Glomerular visceral epithelial cell (primary cell): ENCODE results near the gene PTPRN2.
"Not testable (repeated sequence)": the region's sequence is repeated elsewhere in the genome, so short reads cannot be mapped to it uniquely, and the experiment has no call there.

ENCODE experiments used
- DNase-seq: peaks from one replicate; pipeline ENCODE4 v3.0.0-alpha.2; 2016; ENCODE audit errors: extremely low spot score

Gene PTPRN2

DNA sequence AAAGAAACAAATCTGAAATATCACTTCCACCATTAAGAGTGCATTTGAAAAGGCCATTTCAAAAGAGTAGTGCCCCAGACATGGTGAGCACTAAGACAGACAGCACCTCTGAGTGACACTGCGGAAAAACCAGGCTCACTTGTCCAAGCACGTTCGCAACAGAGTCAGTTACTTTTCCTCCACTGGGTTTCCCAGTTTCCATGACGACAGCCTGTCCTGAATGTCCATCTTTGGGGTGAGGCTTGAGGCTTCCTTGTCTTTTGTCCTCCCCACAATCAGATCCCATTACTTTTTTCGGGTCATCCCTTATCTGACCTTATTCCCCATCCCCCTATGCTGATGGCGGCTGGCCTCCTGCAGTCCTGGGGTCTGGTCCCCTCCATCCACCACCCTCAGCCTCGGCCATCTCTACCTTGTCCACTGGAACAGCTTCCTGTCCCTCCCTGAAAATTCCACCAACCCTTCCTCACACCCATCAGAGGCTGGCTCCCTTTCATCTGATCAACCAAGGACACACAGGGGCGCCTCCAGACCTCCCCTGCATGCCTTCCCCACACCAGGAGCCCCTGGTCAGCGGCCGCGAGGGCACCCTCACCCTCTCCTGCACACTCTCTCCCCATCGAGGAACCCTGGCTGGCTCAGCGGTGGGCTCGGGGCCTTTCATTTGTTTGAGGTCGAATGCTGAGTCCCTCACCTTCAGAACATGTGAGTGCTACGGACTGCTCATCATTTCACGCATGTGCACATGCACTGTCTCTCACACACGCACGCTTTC is 887.2 kb downstream of the PTPRN2 start:
- no peak for DNase-seq

DNA sequence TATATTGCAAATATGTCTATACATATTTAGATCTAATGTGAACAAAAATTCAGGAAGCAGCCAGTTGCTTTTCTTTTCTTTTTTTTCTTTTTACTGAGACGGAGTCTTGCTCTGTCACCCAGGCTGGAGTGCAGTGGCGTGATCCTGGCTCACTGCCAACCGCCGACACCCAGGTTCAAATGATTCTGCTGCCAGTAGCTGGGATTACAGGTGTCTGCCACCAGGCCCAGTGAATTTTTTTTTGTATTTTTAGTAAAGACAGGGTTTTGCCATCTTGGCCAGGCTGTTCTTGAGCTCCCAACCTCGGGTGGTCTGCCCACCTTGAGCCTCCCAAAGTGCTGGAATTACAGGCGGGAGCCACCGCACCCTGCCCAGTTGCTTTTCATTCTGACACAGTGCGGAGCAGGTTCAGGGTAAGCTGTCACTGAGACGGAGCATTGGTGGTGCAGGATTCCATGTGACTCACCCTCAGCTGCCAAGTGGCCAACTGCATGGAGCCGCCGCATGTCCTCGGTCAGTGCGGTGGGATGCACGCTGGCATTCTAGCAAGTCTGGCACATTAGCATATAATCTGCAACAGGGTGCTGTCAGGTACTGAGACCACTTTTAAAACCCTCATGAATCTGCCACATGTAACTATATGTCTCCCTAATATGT is 888.1 kb downstream of the PTPRN2 start:
- DNase-seq, result no peak

DNA sequence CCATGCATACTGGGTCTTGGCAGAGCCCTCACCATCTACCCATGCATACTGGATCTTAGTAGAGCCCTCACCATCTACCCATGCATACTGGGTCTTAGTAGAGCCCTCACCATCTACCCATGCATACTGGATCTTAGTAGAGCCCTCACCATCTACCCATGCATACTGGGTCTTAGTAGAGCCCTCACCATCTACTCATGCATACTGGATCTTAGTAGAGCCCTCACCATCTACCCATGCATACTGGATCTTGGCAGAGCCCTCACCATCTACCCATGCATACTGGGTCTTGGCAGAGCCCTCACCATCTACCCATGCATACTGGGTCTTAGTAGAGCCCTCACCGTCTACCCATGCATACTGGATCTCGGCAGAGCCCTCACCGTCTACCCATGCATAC is 890.3 kb downstream of the PTPRN2 start:
- DNase-seq, result not testable (repeated sequence)

DNA sequence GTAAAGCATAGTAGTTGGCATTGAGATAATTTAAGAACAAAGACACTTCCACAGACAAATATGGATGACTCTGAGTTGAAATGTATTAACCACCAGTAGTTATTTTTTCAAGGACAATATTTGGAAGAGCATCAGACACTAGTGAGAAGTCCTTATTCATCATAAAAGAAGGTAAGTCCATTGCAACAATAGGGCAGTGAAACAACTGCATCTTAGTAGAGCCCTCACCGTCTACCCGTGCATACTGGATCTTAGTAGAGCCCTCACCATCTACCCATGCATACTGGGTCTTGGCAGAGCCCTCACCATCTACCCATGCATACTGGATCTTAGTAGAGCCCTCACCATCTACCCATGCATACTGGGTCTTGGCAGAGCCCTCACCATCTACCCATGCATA is 892.0 kb downstream of the PTPRN2 start:
- DNase-seq, result not testable (repeated sequence)

DNA sequence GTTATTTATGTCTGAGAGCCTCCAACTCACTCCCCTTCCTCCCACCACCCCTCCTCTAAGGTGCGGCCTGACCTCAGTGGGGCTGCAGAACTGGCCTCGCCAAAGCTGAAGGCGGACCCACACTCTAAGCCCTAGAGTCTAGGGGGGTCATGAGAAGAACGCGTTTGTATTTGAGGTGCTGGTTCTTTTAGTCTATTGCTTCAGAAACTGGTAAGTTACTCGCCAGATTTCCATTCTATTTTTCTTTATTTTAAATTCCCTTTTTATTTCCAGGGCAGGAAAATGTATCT is 893.3 kb downstream of the PTPRN2 start:
- DNase-seq, result no peak

DNA sequence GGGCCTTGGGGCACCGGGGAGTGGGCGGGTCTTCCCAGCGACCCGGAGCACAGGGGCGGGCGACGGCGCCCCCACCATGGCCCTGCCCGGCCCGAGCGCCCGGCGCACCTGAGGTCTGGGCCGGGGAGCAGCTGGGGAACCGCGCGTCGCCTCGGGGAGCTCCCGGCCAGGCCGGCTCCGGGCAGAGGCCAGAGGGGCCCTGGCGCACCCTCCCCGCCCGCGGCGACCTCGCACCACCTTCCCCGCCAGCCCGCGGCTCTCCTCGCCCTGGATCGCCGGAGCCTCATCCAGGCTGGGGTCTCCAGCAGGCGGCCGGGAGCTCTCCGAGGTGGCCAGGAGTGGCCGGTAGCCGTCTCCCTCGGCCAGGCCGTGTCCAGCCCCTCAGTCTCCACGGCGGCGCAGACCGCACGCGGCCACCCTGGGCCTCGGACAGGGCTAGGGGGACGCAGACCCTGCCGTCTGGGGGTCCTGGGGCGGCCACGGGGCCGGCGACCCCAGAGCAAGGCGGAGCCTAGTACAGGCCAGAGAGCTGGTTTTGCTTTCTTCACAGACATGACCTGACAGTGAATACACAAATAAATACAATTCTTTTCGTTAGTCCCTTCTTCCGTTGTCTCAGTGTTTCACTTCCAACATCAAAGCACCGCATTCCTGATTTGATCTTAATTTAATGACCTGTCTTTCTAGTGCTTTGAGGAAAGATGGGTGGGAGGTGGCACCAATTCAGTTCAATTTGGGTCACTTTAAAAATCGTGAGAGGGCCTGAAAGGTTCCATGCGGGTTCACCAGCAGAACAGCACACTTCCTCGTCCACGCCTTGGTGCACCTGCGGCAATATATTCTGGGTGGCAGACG is 893.9 kb downstream of the PTPRN2 start:
- no peak for DNase-seq

DNA sequence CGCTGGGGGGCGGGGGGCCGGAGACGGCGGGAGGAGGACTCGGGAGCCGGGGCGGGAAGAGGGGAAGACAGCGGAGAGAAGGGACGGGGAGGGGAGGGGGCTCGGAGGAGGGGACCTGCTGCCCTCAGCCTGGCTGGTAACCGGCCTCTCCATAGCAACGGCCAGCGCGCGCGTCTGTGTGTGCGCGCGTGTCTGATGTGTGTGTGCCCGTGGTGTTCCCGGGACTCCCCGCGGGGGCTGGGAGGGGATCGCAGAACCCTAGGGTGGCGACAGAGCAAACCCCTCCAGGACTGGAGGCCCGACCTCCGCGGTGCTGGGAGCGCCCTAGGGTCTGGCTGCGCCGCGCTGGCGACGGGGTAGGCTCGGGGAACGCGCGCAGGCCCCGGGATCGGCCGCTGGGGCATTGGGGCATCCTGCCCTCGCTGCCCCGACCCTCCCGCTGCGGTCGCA is 894.5 kb downstream of the PTPRN2 start:
- no peak for DNase-seq

DNA sequence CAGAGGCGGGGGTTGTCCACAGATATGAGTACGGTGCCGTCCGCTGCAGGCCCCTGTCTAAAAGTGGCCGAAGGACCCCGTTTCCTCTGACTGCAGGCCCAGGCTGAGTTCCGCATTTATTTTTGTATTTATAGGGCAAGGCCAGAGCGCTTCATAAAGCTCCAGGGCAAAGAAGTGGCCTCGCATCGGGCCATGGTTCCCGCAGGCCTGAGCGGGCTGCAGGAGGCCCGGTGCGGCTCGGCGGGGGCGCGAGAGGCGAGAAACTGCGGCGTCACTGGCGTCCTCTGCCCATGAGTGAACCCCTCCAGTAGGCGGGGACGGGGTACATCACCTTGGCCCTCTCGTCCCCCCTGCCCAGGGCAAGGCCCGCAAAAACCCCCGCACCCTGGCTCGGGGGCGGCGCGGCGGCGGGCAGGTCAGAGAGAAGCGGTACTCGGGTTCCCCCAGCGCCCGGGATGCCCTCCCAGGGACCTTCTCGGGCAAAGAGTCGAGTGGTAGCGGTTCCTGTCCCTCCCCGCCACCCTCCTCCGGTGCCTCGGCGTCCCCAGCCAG is 895.1 kb downstream of the PTPRN2 start:
- no peak for DNase-seq

DNA sequence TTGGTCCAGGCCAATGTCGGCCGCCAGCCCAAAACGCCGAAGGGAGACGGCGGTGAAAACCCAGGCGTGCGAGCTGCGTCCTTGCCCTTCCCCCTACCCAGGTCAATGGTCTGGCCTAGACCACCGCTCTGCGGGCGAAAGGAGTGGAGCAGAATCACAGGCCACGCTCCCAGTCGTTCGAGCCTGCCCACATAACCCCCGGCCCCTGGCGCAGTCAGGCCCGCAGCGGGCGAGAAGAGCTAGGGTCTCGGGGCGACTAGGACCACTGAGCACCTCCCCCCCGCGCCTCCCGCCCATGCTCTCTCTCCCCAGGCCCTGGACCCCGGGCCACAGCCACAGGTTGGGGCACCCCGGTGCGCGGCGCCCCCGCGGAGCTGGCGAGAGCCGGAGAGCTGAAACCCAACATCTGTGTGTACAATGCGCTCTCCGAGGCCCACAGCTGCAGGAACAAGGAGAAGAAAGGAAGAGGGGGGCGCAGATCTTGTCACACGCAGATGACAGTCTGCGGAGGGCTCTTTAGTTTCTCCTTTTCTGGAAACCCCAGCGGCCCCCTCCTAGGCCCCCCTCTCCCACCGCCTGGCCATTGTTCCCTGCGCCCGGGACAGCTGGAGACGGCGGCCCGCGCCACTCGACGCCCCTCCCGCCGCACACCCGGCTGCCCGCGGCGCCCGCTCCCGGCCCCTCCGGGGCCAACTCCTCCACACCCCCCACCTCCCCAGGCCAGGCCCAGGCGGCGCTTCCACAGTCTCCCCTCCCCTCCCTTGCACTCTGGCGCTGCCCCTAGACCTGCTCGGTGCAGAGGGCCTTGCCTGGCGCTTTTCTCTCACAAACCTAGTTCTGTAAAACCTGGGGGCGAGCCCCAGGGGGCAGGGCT is 895.8 kb downstream of the PTPRN2 start:
- DNase-seq, result no peak

DNA sequence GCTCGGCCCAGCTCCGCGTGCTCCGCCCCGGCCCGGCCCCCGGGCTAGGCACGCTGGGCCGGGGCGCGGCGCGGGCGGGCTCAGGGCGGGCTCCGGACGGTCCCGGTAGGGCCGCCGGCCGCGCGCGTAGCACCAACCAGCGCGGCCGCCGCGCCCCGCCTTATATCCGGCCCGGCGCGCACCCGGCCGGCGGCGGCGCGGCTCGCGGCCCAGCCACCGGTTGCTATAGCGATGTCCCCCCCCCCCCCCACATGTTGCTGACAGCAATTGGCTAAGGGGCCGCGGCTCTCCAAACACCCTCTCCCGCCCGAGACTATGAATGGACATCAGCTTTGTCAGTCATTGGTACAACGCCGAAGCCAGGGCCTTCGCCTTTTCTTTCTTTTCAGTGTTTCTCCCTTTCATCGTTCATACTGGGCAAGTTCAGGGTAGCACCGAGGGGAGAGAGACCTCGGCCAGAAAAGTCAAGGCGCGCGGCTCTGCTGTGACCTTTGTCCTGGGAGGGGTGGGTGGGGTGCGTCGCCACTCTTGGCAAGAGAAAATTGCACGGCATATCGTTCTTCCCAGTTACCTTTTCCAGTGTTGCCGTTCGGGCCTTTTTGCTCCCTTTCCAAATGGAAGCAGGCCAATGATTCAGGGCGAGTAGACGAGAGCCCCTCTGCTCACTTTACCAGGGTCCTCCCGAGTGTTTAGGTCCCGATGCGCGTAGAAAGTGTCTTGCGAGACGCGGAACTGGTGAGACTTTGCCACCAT is 896.6 kb downstream of the PTPRN2 start:
- DNase-seq, result no peak

DNA sequence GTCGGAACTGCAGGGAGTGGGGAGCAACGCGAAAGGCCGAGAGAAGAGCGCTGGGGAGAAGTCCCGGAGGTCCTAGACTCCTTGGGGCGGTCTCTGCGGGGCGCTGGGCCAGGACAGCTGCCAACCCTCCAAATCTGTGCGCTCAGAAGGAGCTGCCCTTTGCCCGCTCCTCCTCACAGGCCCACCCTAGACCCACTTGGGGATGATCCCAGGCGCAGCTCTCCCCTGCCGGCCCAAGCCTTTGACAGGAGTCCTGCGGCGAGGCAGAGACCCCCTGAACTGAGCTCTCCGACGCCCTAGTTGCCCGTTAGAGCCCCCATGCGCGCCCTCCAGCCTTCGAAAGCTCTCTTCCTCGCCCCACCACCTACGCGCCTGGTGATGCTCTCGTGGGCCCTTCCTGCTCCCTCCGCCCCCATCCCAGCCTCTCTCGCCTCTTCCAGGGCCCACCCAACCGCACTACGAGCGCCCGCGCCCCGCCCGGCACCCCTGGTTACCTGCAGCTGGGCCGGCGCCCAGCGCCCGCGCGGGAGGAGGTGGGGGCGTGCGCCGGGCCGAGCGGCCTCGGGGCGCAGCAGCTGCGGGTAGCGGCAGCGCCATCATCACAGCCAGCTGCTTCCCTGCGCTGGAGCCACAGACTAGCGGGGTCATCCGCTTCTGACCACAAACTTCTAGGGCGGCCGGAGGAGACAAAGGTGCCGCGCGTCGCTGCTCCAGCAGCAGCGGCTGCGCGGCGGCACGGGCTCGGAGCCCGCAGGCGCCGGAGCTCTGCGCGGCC is 897.4 kb downstream of the PTPRN2 start:
- no peak for DNase-seq

DNA sequence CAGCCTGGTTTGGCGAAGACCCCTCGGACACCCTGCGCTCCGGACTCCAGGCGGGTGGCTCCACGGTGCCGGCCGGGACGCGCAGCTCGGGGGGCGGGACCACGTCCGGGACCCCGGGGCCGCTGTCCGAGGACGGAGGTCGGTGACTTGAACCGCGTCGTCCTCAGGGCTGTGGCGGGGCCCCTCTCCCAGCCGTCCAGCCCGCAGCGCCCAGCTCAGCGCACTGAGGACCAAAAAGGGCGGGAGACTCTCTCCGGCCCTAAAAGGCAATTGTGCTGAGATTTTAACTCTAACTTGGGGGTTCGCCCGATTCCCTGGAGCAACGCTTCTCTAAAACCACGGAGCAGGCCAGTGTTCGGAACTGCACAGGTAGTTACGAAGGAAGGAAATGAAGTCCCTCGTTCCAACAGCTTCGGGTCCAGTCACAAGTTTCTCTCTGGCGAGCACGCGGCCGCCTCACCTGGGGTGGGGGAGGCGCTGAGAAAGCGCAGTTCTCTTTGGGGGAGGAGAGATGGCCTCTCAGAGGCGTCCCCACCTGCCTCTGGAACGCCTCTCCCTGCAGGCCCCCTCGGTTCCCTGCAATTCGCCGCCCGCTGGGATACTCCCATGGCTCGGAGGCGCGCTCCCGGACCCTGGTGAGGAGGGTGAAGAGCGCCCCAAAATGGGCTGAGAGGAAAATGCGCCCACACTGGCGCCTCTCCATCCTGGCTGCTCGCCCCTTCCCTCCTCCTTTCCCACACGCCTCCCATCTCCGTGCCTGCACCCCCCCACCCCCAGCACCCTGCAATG is 898.2 kb downstream of the PTPRN2 start:
- DNase-seq, result no peak

DNA sequence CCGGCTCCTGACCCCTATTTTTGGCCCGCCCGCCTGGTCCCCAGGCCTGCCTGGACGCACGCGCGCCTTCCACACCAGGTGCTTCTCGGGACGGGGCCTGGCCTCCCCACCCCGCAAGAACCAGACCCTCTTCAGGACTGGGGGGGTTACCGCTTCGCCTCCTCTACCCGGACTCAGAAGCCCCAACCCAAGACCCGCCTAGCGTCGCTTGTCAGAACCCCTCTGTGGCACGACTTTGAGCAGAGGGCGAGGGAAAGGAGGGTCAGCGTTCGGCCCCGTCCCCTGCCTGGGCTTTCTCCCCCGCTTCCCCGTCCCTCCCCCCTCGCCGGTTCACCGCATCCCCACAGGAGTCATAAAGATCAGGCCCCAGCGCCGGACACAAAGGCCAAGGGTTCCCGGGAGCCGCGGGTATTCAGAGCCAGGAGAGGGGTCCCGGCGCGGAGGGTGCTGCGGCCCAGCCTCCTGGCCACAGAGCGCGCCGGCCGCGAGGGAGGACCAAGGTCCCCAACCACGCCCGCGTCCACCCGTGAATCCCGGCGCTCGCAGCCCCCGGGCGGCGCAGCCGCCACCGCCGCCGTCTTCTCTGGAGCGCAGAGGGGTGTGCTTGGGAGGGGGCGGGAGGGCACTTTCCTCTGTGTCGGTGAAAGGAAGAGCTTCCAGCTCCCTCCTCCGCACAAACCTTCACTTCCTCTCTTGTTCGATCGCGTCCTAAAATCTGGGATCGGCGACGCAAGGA is 898.9 kb downstream of the PTPRN2 start:
- no peak for DNase-seq

DNA sequence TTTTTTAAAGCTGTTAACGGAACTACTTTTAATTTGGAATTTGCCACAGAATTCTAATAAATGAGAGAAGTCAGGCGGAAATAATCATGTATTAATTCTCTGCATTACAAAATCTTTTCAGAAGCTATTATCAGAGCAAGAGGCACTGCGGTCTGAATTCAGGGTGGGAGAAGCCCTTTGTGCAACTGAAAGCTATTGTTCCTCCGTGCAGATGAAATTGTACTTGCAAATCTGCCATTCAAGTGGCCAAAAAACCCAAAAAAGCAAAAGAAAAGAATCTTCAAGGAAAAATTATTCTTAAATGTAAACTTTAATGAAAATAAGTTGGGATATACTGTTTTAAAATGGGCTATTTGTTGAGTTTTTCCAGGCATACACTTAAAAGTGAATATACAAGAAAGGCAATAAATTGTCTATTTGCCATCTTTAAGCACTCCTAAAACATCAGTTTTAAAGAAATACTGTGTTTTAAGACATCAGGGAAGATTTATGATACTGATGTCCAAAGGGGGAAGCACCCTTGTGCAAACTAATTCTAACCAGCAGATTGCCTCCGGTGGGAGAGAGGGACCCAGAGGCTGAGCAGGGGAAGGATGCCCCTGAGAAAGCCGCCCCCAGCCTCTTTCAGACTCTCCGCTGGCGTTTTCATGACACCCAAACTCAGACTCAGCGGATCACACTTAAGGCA is 899.6 kb downstream of the PTPRN2 start:
- no peak for DNase-seq

DNA sequence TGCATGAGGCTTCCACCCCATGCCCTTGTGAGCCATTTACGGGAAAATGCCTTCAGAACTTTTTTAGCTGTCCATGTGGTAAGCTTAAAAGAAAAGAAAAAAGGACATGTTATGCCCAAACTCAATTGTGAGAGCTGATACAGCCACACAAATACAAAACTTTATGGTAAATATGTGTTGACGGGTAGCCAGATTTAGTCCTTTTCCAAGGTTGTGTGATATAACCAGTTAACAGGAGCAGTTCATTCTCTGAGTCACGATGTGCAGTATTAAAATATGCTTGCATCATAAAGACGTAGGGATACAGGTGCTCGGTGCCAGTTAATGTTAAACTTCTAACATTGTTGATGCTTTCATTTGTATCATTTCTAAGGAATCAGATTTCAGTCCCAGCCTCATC is 900.5 kb downstream of the PTPRN2 start:
- no peak for DNase-seq

DNA sequence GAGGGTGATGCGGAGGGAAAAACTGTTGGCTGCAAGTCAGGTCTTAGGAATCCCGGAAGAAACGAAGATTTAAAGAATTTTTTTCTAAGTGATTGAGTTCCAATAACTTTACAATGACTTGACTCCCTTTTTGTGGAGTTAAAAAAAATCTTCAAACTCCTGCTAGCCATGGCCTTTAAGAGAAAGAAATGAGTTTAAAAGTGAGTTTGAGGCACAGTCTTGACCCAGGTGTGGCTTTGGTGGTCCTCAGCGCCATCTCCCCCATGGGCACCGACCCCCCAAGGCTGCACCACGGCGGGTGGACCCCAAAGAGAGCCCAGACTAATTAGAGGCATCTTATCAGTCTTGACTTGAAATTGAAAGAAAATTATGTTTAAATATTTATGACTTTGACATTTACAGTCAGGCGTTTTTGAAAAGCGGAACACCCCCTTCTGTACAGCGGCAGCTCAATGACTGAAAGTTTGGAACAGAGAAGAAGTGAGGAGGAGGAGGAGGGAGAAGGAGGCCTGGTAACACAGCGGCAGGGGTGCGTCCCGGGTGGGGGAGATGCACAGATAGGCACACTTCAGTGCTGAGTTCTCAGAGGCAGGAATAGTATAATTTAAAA is 901.2 kb downstream of the PTPRN2 start:
- DNase-seq, result no peak
